Lung (tissue), 12 donors: ENCODE data around the gene SEPTIN5. TPM values are rescaled to one million over a fixed set of nuclear protein-coding genes. Genes with fewer than 3 reads are reported as not detected.

Source experiments
- ATAC-seq: fragments of 200-7000 bp; cut with Tn5 transposase; one replicate; pipeline ENCODE4 v1.9.1; 2020; ENCODE audit warnings: moderate number of reproducible peaks; ENCODE audit not compliant: insufficient read depth, low FRiP score
- DNase-seq, 3 donors: peaks; one replicate each; pipeline ENCODE4 v3.0.0-alpha.2; 2013 to 2017
- H3K27ac ChIP-seq, 2 donors: one replicate each; pipeline ENCODE4 v1.5.1; 2013; ENCODE audit warnings: mild to moderate bottlenecking in 2 of 2, moderate library complexity in 2 of 2, control low read depth in 1 of 2, inconsistent platforms in 1 of 2, low read depth in 1 of 2, low read length in 1 of 2
- H3K27me3 ChIP-seq, 3 donors: one replicate each; pipeline ENCODE4 v1.5.1; 2013; ENCODE audit warnings: low read length in 2 of 3; ENCODE audit not compliant: control insufficient read depth in 3 of 3, insufficient read depth in 3 of 3
- H3K36me3 ChIP-seq, 4 donors: one replicate each; pipeline ENCODE4 v1.5.1; 2013; ENCODE audit warnings: low read length in 4 of 4, mild to moderate bottlenecking in 1 of 4, moderate library complexity in 1 of 4; ENCODE audit not compliant: control insufficient read depth in 4 of 4, insufficient read depth in 4 of 4
- H3K4me1 ChIP-seq, 5 donors: one replicate each; pipeline ENCODE4 v1.5.1; 2013; ENCODE audit warnings: low read length in 5 of 5, mild to moderate bottlenecking in 2 of 5, moderate library complexity in 1 of 5; ENCODE audit not compliant: control insufficient read depth in 5 of 5, insufficient read depth in 5 of 5
- H3K4me3 ChIP-seq: one replicate; pipeline ENCODE4 v1.5.1; 2013; ENCODE audit warnings: mild to moderate bottlenecking, control low read depth, moderate library complexity
- H3K9ac ChIP-seq, 2 donors: one replicate each; pipeline ENCODE4 v1.5.1; 2013; ENCODE audit warnings: low read length in 2 of 2, control low read depth in 1 of 2; ENCODE audit not compliant: insufficient read depth in 1 of 2
- H3K9me3 ChIP-seq, 4 donors: one replicate each; pipeline ENCODE4 v1.5.1; 2013; ENCODE audit warnings: low read length in 3 of 4, mild to moderate bottlenecking in 1 of 4, moderate library complexity in 1 of 4; ENCODE audit not compliant: control insufficient read depth in 4 of 4, insufficient read depth in 3 of 4
- CTCF ChIP-seq: IDR thresholded peaks from 2 replicates; pipeline ENCODE4 v1.5.1; 2012; ENCODE audit warnings: mild to moderate bottlenecking; ENCODE audit errors: control extremely low read depth, extremely low read depth
- WGBS, 2 donors: extraction: QIAGEN DNeasy Blood & Tissue Kit; methylation state at CpG; one replicate each; pipeline ENCODE4 v1.1.7; 2013; 5-methylcytosine and 5-hydroxymethylcytosine counted together
- polyA plus RNA-seq, 2 donors: library from polyadenylated mRNA; stranded (reverse); fragments of 200-250 nt; gene quantifications; one replicate each; pipeline ENCODE4 v1.2.1, GENCODE V29; 2013
- total RNA-seq, 2 donors: library from RNA; depleted of rRNA in 1 of 2; stranded (reverse); fragments of >200 nt in 1 of 2; gene quantifications; one replicate each; pipeline ENCODE4 v1.2.1, GENCODE V29; 2014 to 2021
- donor health status: control.
- donor health status: control.
- donor health status: Bipolar disorder and iron deficiency.
- donor health status: healthy.
- donor health status: DM: yes; HTN: yes; CAD: no.

The SEPTIN5 gene
- total and polyA plus RNA-seq, 4 donors = 10.4 to 32.5 (median 14.2) TPM

- DNase-seq (no peak), ATAC-seq (no peak)
- no peak overlapping the region for H3K27ac ChIP-seq
- H3K27me3 ChIP-seq = peaks cover 0 to 7% (median 3%) of the 10 kb centered on the region in 3 donors
- H3K4me1 ChIP-seq = peaks cover 0 to 11% (median 0%) of the 10 kb centered on the region in 5 donors
- no peak overlapping the region for H3K9ac ChIP-seq
- 87 to 91% methylated on average over 16 of the region's 16 CpGs for WGBS, 2 donors
- no peak for TF ChIP-seq CTCF
- H3K4me3 ChIP-seq = no peak overlapping the region
- no peaks in the 10 kb centered on the region for H3K36me3 ChIP-seq
- no peaks in the 10 kb centered on the region for H3K9me3 ChIP-seq
Measured at GRCh38 chr22:19680287-19680881, 33.9 kb upstream of the SEPTIN5 start.

- no peak for TF ChIP-seq CTCF
- H3K36me3 ChIP-seq = no peaks in the 10 kb centered on the region
- H3K4me3 ChIP-seq = no peak overlapping the region
- peaks cover 0 to 11% (median 0%) of the 10 kb centered on the region in 5 donors for H3K4me1 ChIP-seq
- no peak overlapping the region for H3K27ac ChIP-seq
- peaks cover 0 to 7% (median 3%) of the 10 kb centered on the region in 3 donors for H3K27me3 ChIP-seq
- DNase-seq (no peak), ATAC-seq (no peak)
- no peak overlapping the region for H3K9ac ChIP-seq
- no peaks in the 10 kb centered on the region for H3K9me3 ChIP-seq
- WGBS, 2 donors = 74 to 90% methylated on average over 11 of the region's 11 CpGs
Measured at GRCh38 chr22:19680911-19681862, 33.1 kb upstream of the SEPTIN5 start.

- 85 to 90% methylated on average over 6 of the region's 6 CpGs for WGBS, 2 donors
- ATAC-seq = no peak
- no peak overlapping the region for H3K4me3 ChIP-seq
Measured at GRCh38 chr22:19681863-19682245, 32.4 kb upstream of the SEPTIN5 start.

More at GRCh38 chr22:19681863-19682245, 32.4 kb upstream of the SEPTIN5 start:
- Histone ChIP-seq H3K9me3 (no peaks in the 10 kb centered on the region), H3K27me3 (peaks cover 0 to 7% (median 3%) of the 10 kb centered on the region in 3 donors), H3K4me1 (peaks cover 0 to 11% (median 0%) of the 10 kb centered on the region in 5 donors), H3K36me3 (no peaks in the 10 kb centered on the region), H3K27ac (no peak overlapping the region), H3K9ac (no peak overlapping the region)
- no peak for DNase-seq
- TF ChIP-seq CTCF = no peak
